Activated naive CD8-positive, alpha-beta T cell treated with anti-CD3 and anti-CD28 coated beads, Interleukin-2, amount 50 U/mL, for 16 hours (primary cell): ENCODE measurements around the gene CDC7.

ENCODE experiments used
- DNase-seq: peaks from one replicate; pipeline ENCODE4 v3.0.0-alpha.2; 2020; ENCODE audit warnings: low read depth, low spot score

Gene CDC7

DNA sequence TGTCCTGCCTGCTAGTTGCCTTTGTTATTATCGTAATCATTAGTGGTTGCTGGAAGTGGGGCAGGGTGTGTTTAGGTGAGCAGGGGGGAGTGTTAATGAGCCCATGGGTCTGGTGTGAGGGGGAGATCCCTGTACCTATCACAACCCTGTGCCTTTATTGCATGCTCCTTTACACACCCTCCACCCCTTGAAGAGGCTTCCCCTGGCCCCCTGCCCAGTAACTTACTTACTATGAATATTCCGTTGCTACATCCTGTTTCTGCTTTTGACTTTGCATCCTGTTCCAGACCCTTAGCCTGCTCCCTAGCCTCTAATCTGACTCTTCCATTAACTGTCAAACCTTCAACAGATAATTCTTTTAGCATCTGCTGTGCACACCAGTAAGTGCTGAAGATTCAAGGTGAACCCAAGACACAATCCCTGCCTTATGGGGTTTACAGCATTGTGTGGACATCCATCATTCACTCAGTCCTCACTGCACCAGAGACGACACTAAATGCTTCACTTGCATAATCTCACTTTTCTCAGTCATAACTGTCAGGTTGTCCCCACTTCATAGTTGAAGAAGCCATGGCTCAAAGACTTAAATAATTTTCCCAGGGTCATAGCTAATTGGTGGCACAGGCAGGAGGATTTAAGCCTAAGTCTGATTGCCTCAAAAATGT, 47.9 kb downstream of the CDC7 start:
- no peak for DNase-seq

DNA sequence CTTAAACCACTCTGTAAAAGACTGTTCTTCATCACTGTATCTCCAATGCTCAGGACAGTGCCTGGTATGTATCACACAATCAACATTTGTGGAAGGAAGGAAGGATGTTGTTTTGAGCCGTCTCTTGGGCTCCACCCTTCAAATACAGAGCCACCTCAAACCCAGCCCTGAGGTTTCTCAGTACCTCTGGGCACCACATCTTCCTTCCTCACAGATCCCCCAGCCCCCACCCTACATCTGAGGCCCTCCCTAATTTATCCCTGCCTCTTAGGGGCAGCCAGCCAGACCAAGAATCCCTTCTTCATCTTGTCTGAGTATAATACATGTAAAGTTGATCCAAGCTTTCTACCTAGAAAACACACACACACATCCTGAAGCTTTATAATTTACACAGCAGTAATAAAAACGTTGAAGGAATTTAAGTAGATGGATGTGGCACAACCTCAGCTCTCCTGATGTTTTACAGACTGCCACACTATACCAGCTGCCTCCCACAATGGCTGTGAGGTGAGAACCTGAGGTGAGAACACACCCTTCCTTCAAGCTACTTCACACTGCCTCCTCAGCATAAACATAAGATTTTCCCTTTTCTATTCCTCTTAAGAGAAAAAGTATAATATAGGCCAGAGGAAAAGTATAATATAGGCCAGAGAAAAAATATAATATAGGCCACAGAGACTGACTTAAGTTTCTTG, 48.5 kb downstream of the CDC7 start:
- no peak for DNase-seq

DNA sequence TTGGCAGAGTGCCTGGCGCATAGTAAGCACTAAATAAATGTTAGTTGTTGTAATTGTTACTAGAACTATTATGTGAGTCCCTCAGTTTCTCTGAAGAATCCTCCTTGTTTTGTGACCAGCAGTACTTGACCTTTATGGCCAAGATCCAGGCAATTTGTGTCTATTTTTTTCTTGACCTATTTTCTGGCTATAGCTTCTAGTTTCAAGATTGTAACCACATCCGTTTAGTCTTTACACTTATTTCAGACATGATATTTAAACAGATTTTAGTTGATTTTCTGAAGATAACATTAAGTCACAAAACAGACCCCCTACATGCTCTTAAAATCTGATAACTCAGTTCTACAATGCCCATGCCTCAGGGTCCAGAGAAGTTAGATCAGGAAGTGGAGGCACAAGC, 50.3 kb downstream of the CDC7 start:
- no peak for DNase-seq

DNA sequence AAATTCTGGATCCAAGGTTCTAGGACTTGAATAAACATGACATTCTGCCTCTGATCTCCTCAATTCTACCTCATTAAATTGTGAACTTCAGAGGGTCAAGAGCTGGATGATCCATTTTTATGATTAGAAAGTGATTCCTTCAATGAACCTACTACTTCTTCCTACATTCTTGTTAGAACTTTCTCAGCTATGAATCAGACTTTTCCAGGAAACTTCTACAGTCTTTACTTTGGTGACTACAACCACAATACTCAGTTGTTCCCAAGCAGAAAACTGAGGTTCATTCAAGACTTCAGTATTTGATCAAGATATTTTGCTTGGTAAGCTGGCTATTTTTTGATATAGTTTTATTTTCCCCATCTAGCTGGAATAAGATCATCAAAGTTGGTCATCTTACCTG, 51.4 kb downstream of the CDC7 start:
- DNase-seq = no peak

DNA sequence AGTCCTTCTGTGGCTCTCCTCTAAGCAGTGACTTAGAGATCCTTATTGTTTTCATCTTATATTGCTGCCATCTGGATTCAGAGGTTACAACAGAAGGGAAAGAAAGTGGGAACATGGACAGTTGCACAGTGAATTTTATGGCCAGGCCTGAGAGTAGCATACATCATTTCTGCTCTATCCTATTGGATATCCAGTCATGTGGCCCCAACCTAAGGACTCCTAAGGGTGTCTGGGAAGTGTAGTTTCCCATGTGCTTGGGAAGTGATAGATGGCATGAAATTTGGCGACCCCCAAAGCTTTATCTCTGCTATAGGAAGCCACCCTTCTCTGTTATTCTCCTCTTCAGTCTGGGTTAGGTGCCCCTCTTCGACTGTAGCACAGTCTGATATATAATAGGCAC, 51.9 kb downstream of the CDC7 start:
- no peak for DNase-seq

DNA sequence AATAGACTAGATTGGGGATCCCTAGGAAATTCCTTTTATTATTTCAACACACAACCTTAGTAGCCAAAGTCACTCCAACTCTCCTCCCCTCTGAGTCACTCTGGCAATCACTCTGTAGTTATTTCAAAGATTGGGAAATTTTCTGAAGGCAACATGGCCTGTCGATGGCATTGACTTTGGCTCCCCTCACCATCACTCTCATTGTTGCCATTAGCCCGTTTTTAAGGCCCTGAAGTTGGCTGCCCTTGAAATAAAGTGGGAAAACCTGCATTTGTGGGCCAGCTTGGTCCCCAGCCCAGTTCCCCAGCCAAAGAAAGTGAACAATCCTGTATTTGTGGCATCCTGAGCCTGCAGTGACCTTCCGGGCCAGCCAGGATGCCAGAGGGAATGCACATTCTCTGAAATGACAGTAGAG, 52.5 kb downstream of the CDC7 start:
- DNase-seq = no peak

DNA sequence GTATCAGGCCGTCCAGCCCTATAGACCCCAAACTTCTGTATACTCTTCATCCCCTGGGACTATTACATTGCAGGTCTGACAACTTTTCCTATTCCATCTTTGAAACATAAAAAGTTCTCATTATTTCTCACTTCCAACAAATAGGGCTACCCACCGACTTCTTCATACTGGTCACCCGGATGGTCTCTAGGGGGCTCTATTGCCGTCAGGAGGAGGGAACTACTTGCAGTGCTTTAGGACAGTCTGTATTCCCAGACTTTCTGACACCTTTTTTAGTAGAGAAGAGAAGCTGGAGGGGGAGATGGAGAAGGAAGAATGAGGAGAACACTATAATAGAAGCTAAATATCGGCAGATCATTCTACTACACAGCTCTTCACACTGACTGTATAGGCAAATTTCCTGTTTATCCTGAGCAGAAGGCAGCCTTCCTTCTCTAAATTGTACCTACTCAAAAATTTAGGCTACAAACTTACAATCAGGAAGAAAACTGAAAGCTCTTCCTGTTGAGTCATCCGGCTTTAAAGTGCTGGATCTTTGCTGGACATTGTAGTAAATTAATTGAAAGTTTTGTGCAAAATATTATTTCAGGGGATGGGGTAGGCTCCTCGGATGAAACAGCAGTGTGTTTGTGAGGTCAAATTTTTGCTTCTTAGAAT, 54.6 kb downstream of the CDC7 start:
- DNase-seq = no peak

DNA sequence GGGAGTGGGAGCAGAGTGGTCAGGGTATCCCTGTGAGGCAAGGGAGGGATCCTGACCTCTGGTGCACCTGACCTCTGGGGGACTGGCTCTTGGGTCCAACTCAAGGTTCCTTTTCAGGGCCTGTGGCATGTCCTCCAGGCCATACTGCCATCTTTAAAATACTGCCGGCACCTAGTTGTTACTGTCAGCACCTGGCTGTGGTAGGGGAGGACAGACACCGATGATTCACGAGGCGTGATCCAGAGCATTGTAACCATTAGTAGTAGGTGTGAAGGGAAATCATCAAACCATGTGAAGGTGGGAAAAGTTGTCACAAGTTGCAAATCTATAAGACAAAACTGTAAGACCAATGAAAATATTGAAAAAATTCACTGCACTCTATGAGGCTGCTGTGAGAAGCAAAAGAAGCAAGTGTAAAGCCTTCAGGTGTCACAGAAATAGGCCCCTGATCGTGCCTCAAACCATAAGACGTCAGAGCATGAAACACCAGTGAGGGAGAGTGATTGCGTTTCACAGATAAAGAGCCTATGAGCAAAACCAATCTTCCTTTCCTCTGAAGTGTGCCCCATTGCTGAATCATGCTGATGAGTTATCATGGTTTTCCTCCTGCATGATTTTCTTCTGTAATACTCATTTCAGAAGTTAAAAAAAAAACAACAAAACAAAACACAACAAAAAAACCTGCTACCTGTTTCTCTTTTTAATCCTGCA, 55.3 kb downstream of the CDC7 start:
- DNase-seq = no peak

DNA sequence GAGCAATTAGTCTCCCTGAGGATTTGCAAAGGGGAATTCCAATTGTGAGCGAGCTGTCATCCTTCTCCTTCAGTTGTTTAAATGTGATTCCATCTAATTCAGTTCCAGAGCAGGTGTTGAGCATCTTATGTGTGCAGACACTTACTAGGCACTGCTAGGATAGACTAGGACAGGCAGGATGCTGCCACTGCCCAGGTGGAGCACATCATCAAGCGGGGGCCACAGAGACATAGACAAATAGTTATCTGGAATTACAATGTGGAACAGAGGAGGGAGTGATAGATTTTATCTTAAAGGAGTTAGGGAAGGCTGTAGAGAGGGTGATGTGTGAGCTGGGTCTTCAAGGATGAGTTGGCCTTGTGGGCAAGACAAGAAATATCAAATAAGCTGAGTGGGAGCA, 55.9 kb downstream of the CDC7 start:
- no peak for DNase-seq

DNA sequence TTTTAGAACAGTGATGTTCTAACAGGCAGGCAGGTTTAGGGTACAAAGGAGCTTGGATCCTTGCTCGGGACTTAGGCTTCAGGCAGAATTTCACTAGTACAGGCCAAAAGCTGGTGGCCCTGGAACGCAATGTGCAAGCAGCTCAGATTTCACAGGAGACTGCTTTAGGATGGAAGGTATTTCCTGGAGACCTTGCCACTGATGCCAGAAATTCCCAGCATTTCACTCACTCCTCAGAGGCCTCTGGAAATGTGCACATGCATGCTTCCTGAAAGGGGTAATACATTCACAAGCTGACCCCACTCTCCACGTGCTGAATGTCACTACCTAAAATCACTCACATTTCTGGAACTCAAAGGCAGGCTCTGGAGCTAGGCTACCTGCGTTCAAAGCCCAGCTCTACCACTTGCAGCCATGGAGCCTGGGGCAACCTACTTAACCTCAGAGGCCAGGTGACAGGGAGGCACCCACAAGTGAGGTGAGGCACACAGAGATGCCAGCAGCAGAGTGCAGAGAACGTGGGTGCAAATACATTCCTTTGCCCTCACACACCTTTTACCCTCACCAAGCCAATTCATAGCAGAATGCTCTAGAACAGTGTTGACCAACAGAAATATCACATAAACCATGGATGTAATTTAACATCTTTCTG, 56.5 kb downstream of the CDC7 start:
- no peak for DNase-seq

DNA sequence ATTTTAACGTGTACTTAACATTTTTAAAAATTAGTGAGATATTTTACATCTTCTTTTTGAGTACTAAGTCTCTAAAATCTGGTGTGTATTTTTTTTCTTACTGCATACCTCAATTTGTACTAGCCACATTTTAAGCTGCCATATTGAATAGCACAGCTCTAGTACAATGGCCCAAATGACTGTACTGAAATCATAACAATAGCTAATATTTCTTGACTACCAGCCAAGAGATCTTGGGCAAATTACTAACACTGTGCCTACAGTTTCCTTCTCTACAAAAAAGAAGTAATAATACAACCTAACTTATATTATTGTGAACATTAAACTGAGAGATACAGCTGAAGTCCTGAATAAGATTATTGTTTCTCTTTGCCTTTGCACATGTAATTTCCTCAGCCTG, 57.2 kb downstream of the CDC7 start:
- DNase-seq = no peak

DNA sequence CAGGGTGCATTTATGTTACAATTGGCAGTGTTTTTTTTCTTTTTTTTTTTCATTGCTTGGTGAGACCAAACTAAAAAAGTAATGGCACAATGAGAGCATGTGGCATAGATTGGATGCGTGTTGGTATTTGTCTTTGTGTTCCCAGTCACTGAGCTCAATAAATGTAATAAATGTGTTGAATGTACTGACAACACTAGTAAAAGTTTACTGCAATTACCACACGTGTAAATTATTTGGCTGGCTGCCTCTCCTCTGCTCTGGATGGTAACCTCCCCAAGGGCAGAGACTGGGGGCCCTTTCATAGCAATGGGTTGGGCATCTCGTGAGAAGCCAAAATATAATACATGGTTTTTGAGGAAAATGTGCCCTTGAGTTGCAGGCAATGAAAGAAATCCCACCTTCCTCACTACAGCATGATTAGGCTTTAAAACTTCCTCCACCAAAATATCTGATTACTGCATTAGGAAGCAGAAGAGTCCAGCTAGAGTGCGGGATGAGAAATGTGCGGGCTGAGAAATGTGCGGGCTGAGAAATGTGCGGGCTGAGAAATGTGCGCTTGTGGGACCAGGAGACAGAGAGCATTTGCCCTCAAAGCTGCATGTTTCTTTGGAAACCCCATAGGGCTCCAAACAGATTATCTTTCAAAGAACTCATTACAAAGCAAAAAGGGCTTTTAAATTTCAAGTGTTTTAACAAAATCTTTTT, 58.5 kb downstream of the CDC7 start:
- DNase-seq = no peak

DNA sequence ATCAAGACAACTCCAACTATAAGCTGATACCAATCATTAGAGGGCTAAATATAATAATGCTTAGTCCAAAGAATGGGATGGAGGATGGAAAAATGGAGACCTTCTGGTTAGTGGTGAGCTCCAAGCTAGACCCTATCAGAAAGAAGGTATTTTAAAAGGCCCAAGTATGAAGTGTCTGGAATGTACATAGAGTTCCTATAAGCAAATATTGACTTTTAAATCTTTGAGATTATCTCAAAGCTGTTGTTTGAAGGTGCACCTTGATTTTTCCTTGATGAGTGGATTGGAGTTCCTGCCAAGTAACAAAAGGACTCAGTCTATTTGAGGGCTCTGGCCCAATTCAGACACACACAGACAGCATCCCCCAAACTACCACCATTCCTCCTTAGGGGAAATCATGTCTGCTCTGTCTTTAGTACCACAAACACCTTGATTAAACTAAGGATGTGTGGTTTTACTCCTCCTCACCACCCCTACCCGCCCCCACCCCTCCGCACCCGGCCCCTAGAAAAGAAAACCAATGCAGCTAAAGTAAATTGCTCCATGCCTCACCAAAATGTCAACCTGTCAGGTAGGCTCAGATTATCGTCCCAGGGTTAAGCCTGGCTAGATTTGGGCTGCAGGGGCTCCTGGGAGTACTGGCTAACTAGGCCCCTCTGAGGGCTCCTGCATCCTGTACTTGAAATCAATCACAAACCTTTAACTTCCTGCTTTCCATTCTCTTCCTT, 59.4 kb downstream of the CDC7 start:
- DNase-seq = no peak

DNA sequence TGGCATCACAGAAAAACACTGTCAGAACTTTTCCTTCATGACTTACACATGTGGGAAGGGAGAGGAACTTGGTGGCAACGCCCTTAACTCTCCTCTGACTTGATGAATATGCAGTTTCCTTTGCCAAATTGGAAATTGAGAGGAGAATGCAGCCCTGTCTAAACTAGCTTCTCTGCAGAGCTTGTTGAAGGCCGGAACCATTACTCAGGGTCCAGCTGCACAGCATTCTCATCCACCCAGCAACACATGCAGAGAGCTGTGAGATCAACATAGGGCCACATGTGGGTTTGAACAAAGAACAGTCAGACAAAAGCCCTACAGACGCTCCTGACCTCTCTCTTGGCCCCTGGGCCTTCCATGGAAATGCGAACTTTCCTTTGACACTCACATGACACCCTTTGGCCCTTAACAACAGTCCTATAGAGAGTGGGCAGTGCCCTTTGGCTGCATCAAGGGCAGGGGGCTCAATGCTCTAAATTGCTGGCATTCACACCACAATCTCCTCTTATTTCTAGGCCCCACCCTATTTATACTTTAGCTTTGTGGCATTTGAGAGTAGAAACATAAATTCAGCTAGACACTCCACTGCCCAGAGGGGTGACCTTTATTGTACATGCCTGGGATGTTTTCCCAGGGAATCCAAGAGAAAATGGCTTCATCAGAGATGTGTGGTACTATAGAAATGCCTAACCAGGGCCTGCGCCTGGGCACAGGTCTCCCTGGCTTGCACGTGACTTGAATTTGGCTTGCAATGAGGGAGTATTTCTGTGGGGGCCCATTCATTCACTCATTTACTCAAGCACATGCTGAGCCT, 64.4 kb downstream of the CDC7 start:
- no peak for DNase-seq

DNA sequence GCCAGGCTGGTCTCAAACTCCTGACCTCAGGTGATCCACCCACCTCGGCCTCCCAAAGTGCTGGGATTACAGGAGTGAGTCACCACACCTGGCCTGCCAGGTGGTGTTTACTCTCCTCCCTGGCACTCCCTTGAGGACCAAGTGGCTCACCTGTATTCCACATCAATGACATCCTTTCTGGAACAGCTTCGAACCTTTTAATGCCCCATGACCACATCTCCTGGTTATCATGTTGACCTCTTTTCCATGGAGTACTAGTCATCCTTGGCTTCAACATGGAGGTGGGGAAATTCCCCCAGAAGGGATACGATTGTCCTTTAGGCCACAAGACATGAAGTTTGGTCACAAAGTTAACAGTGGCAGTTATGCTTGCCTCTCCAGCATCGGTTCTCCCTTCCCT, 66.9 kb downstream of the CDC7 start:
- DNase-seq = no peak

DNA sequence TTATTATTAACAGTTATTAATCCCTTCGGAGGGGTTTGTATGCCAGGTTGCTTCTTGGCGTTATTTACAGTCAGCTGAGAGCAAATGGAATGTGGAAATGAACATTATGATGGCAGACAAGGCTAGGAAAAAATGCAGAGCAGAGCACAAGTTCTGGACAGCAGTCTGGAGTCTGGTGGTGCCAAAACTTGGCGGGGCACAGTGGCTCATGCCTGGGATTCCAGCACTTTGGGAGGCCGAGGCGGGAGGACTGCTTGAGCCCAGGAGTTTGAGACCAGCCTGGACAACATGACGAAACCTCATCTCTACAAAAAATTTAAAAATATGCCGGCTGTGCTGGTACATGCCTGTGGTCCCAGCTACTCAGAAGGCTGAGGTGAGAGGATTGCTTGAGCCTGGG, 67.6 kb downstream of the CDC7 start:
- no peak for DNase-seq

DNA sequence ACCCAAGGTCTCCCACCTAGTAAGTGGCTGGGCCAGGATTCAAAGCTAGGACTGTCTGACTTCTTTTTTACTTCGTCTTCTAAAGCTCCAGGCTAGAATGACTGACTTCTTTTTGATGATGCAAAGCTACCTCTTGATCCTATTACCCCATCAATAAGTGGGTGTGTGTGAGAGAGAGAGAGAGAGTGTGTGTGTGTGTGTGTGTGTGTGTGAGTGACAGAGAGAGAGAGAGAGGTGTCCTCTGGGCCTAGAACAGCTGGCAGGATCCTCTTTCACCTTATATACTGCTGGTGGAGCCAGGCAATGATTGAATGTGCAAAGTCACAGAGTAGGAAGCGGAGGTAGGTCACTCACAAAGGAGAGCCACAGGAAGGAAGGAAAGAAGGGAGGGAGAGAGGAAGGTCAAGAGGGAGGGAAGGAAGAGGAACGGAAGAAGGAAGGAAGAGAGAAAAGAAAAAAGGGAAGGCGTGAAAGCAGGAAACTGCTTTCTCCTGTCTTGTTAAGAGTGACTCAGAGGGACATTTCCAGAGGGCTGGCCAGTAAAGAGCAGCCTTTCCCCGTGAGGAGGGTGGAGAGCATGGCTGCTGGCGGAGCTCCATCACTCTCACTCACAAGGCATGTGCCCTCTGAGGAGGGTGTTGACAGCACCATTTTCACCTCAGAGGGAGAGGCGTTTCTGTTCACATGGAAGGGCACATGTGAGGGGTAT, 68.9 kb downstream of the CDC7 start:
- DNase-seq = no peak

DNA sequence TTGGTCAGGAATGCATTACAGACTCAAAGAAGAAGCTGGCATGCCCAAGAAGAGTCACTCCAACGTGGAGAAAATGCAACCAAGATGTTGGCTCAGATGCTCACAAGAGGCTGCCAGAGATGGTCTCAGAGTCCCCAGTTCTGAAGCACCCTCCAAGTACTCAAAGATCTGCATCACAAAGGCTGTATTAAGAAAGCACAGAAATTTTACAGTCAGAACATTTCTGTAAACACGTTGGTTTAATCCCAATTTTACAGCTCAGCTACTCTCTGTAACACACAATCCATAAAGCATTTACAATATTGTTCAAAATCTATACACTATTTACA, 69.4 kb downstream of the CDC7 start:
- no peak for DNase-seq

DNA sequence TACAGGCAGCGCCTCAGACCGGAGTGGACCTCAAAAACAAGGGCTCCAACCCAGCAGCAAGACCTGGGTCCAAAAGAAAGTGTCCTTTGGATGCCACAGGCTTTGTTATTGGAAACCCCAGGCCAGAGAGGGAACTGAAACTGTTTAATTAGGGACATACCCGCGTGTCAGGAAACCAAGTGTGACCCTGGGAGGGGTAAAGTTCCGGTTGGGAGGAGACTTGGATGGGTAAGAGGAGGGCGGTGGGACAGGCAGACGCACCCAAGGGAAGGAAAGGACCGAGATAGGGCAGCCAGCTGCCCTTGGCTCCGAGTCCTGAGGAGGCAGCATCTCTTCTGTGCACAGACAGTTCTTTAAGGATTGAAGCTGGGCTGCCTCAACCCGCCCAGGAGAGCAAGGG, 71.4 kb downstream of the CDC7 start:
- no peak for DNase-seq
